HEK293 (cell line): Measurements from ENCODE around the gene CNOT4.

ENCODE experiments used
- CTCF ChIA-PET: fragments of 350-600 bp; formaldehyde crosslinking; extraction: SDS; loops from one replicate; lab custom pipeline; 2021; ENCODE audit warnings: antibody characterized with exemption; lab: Yijun Ruan, JAX
- POLR2A ChIA-PET: fragments of 300-600 bp; formaldehyde crosslinking; extraction: SDS; loops from one replicate; lab custom pipeline; 2020; ENCODE audit warnings: antibody characterized with exemption, inconsistent platforms; lab: Yijun Ruan, JAX
- H3K27ac ChIP-seq: fragments of 200-500 bp; sonication (Bioruptor generic); 2 replicates; pipeline ENCODE4 v1.5.1; 2014; ENCODE audit warnings: low read depth, low read length, control low read depth, inconsistent platforms; ENCODE audit errors: extremely low read depth
- H3K36me3 ChIP-seq, 2 experiments: fragments of 200-500 bp in 1 of 2; sonication (Bioruptor generic) in 1 of 2; 1 replicate in 1 of 2; 2 replicates in 1 of 2; pipeline ENCODE4 v1.5.1; 2014 to 2017; ENCODE audit warnings: inconsistent platforms in 2 of 2, low read length in 2 of 2; ENCODE audit not compliant: control insufficient read depth in 2 of 2, insufficient read depth in 1 of 2
- H3K4me1 ChIP-seq: fragments of 200-500 bp; sonication (Bioruptor generic); 2 replicates; pipeline ENCODE4 v1.5.1; 2014; ENCODE audit warnings: mild to moderate bottlenecking, low read length, inconsistent platforms; ENCODE audit not compliant: control insufficient read depth, insufficient read depth
- H3K4me3 ChIP-seq: 2 replicates; pipeline ENCODE4 v1.5.1; 2011; ENCODE audit warnings: low read depth, mild to moderate bottlenecking, control low read depth, low read length, moderate library complexity
- H3K9me3 ChIP-seq: fragments of 200-500 bp; sonication (Bioruptor generic); 2 replicates; pipeline ENCODE4 v1.5.1; 2014; ENCODE audit warnings: low read depth, low read length, inconsistent platforms; ENCODE audit not compliant: control insufficient read depth, insufficient read depth
- GLIS1 ChIP-seq: fragments of 450-650 bp; formaldehyde crosslinking; IDR thresholded peaks from 2 replicates; pipeline ENCODE4 v1.5.1; 2016; ENCODE audit warnings: missing biosample characterization, missing genetic modification characterization
- HOXA7 ChIP-seq: sonication (generic); formaldehyde crosslinking; IDR thresholded peaks from 2 replicates; pipeline ENCODE4 v1.8.1; 2022; ENCODE audit warnings: missing genetic modification reagents, borderline replicate concordance
- KLF7 ChIP-seq: fragments of 450-650 bp; formaldehyde crosslinking; IDR thresholded peaks from 2 replicates; pipeline ENCODE4 v1.5.1; 2016; ENCODE audit warnings: missing biosample characterization, missing genetic modification characterization, borderline replicate concordance
- RBAK ChIP-seq: fragments of 450-650 bp; formaldehyde crosslinking; IDR thresholded peaks from 2 replicates; pipeline ENCODE4 v1.5.1; 2016; ENCODE audit warnings: missing biosample characterization, missing genetic modification characterization
- SCRT2 ChIP-seq: fragments of 450-650 bp; formaldehyde crosslinking; IDR thresholded peaks from 2 replicates; pipeline ENCODE4 v1.5.1; 2016; ENCODE audit warnings: missing biosample characterization, missing genetic modification characterization
- TCF7L2 ChIP-seq: IDR thresholded peaks from 2 replicates; pipeline ENCODE4 v1.6.1; 2011; ENCODE audit warnings: low read depth, mild to moderate bottlenecking, inconsistent platforms, low read length, moderate library complexity, borderline replicate concordance
- TRIM28 ChIP-seq: IDR thresholded peaks from 2 replicates; pipeline ENCODE4 v1.6.1; 2011; ENCODE audit warnings: low read length, control low read depth, borderline replicate concordance
- WT1 ChIP-seq: fragments of 450-650 bp; formaldehyde crosslinking; IDR thresholded peaks from 2 replicates; pipeline ENCODE4 v1.5.1; 2016; ENCODE audit warnings: missing biosample characterization, missing genetic modification characterization
- ZFP37 ChIP-seq: fragments of 450-650 bp; formaldehyde crosslinking; IDR thresholded peaks from 2 replicates; pipeline ENCODE4 v1.5.1; 2016; ENCODE audit warnings: missing biosample characterization, missing genetic modification characterization
- ZNF146 ChIP-seq: fragments of 450-650 bp; formaldehyde crosslinking; IDR thresholded peaks from 2 replicates; pipeline ENCODE4 v1.5.1; 2016; ENCODE audit warnings: missing biosample characterization, missing genetic modification characterization
- ZNF157 ChIP-seq: fragments of 450-650 bp; formaldehyde crosslinking; IDR thresholded peaks from 2 replicates; pipeline ENCODE4 v1.5.1; 2016; ENCODE audit warnings: missing biosample characterization, missing genetic modification characterization
- ZNF16 ChIP-seq: fragments of 450-650 bp; formaldehyde crosslinking; IDR thresholded peaks from 2 replicates; pipeline ENCODE4 v1.5.1; 2016; ENCODE audit warnings: low read depth, missing biosample characterization, missing genetic modification characterization
- ZNF184 ChIP-seq: fragments of 450-650 bp; IDR thresholded peaks from 2 replicates; pipeline ENCODE4 v1.5.1; 2018; ENCODE audit warnings: missing biosample characterization, mild to moderate bottlenecking, missing genetic modification characterization
- ZNF2 ChIP-seq: fragments of 450-650 bp; formaldehyde crosslinking; IDR thresholded peaks from 2 replicates; pipeline ENCODE4 v1.5.1; 2016; ENCODE audit warnings: missing biosample characterization, missing genetic modification characterization
- ZNF266 ChIP-seq: fragments of 450-650 bp; formaldehyde crosslinking; IDR thresholded peaks from 2 replicates; pipeline ENCODE4 v1.5.1; 2016; ENCODE audit warnings: missing biosample characterization, missing genetic modification characterization, low read depth
- ZNF366 ChIP-seq: fragments of 450-650 bp; formaldehyde crosslinking; conservative IDR thresholded peaks from 2 replicates; pipeline ENCODE4 v1.5.1; 2016; ENCODE audit warnings: missing biosample characterization, missing genetic modification characterization
- ZNF416 ChIP-seq: fragments of 450-650 bp; formaldehyde crosslinking; IDR thresholded peaks from 2 replicates; pipeline ENCODE4 v1.5.1; 2016; ENCODE audit warnings: missing biosample characterization, missing genetic modification characterization
- ZNF426 ChIP-seq: fragments of 450-650 bp; formaldehyde crosslinking; IDR thresholded peaks from 2 replicates; pipeline ENCODE4 v1.5.1; 2017; ENCODE audit warnings: missing biosample characterization, missing genetic modification characterization, mild to moderate bottlenecking, inconsistent platforms, moderate library complexity
- ZNF558 ChIP-seq: fragments of 450-650 bp; formaldehyde crosslinking; IDR thresholded peaks from 2 replicates; pipeline ENCODE4 v1.5.1; 2016; ENCODE audit warnings: missing biosample characterization, missing genetic modification characterization
- ZNF560 ChIP-seq: fragments of 450-650 bp; formaldehyde crosslinking; IDR thresholded peaks from 2 replicates; pipeline ENCODE4 v1.5.1; 2017; ENCODE audit warnings: missing biosample characterization, missing genetic modification characterization, borderline replicate concordance
- ZNF585B ChIP-seq: fragments of 450-650 bp; formaldehyde crosslinking; IDR thresholded peaks from 2 replicates; pipeline ENCODE4 v1.5.1; 2016; ENCODE audit warnings: missing biosample characterization, missing genetic modification characterization
- ZNF623 ChIP-seq: fragments of 450-650 bp; formaldehyde crosslinking; IDR thresholded peaks from 2 replicates; pipeline ENCODE4 v1.5.1; 2016; ENCODE audit warnings: missing biosample characterization, missing genetic modification characterization
- ZNF658 ChIP-seq: fragments of 450-650 bp; formaldehyde crosslinking; IDR thresholded peaks from 2 replicates; pipeline ENCODE4; 2016; ENCODE audit warnings: missing biosample characterization, missing genetic modification characterization
- ZNF776 ChIP-seq: fragments of 450-650 bp; formaldehyde crosslinking; IDR thresholded peaks from 2 replicates; pipeline ENCODE4 v1.5.0; 2017; ENCODE audit warnings: missing biosample characterization, missing genetic modification characterization, borderline replicate concordance
- TF ChIP-seq, protein P1 (sequence below): fragments of 450-650 bp; formaldehyde crosslinking; IDR thresholded peaks from 2 replicates; pipeline ENCODE4 v1.5.1; 2016; ENCODE audit warnings: missing biosample characterization, missing genetic modification characterization

CNOT4 gene

DNA sequence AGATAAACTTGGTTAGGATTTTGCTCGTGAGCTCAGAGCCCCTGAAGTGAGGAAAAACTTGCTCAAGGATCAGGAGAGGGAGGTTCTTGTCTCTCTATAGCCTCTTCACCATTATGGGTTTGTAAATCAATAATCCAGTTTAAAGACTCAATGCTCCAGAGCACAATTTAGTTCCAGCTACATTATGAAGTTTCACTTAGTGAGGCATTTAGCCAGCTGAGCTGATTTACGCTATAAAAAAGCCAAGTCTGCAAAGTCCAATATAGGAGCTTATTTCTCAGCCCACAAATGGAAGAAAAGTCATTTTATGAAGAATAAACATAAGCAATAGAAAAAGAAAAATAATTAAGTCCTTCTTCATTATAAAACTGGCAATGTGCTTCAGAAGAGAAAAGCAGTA, 145.7 kb downstream of the CNOT4 start:
- TF ChIP-seq HOXA7 (no peak), KLF7 (tag by site-specific recombination) (no peak), ZNF184 (tag by site-specific recombination) (no peak), WT1 (tag by site-specific recombination) (no peak), ZFP37 (no peak), ZNF157 (tag by site-specific recombination) (no peak), ZNF585B (no peak), ZNF623 (tag by site-specific recombination) (no peak), TRIM28 (no peak), ZNF416 (tag by site-specific recombination) (no peak), ZNF560 (tag by site-specific recombination) (no peak), ZNF266 (tag by site-specific recombination) (no peak), GLIS1 (no peak), ZNF558 (tag by site-specific recombination) (no peak), ZNF146 (tag by site-specific recombination) (no peak), ZNF658 (tag by site-specific recombination) (no peak), ZNF366 (tag by site-specific recombination) (no peak), ZNF776 (tag by site-specific recombination) (no peak)
- no peak overlapping the region for H3K4me3 ChIP-seq
- CTCF ChIA-PET: interaction anchor here (0.6 kb wide), 2 partner anchors 641 to 850 kb away, joined by 3 to 5 read pairs; no protein-coding TSS in a partner anchor
- no peak overlapping the region for H3K27ac ChIP-seq
- H3K4me1 ChIP-seq: no peaks in the 10 kb centered on the region
- POLR2A ChIA-PET: no interaction called here
- H3K9me3 ChIP-seq: no peaks in the 10 kb centered on the region
- peaks cover 0 to 19% of the 10 kb centered on the region in 2 experiments; a peak in 1 of 3 replicates for H3K36me3 ChIP-seq

DNA sequence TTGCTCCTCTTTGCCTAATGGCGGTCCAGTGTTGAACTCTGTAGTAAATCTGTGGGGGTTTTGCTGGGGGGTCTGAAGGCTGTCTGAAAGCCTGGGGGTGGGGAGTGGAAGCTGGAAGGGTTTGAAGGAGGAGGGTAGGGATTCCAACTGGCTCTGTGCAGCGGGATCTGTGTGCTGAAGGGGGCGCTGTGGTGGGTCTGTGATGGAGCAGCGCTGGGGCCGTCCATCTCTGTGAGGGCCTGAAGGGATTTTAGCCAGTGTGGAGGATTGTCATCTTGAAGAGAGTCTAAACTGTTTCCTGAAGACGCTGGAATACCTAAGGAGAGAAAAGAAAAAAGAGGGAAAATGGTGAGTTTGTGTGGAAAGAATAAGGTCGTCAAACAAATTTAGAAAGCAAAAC, 147.0 kb downstream of the CNOT4 start:
- Histone ChIP-seq H3K27ac (no peak overlapping the region), H3K4me3 (no peak overlapping the region), H3K4me1 (no peaks in the 10 kb centered on the region), H3K36me3 (peaks cover 0 to 19% of the 10 kb centered on the region in 2 experiments; a peak in 1 of 3 replicates), H3K9me3 (no peaks in the 10 kb centered on the region)
- CTCF ChIA-PET: interaction anchor here (0.6 to 1.6 kb wide), 5 partner anchors 10 to 907 kb away, joined by 3 to 6 read pairs (median 4); no protein-coding TSS in a partner anchor
- POLR2A ChIA-PET: no interaction called here
- TF ChIP-seq RBAK (tag by site-specific recombination) (no peak), TRIM28 (no peak), ZNF16 (tag by site-specific recombination) (no peak), SCRT2 (tag by site-specific recombination) (no peak), ZNF2 (tag by site-specific recombination) (peak; percentile 96), TCF7L2 (no peak)
- TF ChIP-seq, all 188 proteins: peak for 1

DNA sequence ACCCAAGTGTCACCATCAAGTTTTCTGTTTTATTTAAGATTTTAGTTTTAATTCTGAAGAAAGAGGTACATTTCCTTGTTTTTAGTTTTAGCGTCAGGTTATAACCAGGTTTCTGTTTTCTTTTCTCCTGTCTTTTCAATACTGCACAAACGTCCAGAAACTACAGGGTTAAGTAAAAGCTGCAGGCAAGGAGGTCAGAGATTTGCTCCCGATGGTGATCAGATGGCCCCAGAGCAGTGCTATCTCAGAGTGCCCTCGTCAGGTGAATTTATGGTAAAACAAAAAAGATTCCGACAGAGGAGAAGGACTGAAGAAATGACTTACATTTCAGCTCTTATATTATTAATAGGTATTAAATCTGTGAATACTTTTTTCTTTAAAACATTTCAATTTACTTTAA, 148.1 kb downstream of the CNOT4 start:
- Histone ChIP-seq H3K9me3 (no peaks in the 10 kb centered on the region), H3K4me1 (no peaks in the 10 kb centered on the region), H3K36me3 (peaks cover 0 to 19% of the 10 kb centered on the region in 2 experiments; a peak in 1 of 3 replicates), H3K4me3 (no peak overlapping the region), H3K27ac (no peak overlapping the region)
- TF ChIP-seq, protein P1, sequence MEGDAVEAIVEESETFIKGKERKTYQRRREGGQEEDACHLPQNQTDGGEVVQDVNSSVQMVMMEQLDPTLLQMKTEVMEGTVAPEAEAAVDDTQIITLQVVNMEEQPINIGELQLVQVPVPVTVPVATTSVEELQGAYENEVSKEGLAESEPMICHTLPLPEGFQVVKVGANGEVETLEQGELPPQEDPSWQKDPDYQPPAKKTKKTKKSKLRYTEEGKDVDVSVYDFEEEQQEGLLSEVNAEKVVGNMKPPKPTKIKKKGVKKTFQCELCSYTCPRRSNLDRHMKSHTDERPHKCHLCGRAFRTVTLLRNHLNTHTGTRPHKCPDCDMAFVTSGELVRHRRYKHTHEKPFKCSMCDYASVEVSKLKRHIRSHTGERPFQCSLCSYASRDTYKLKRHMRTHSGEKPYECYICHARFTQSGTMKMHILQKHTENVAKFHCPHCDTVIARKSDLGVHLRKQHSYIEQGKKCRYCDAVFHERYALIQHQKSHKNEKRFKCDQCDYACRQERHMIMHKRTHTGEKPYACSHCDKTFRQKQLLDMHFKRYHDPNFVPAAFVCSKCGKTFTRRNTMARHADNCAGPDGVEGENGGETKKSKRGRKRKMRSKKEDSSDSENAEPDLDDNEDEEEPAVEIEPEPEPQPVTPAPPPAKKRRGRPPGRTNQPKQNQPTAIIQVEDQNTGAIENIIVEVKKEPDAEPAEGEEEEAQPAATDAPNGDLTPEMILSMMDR (tag by site-specific recombination): no peak
- TF ChIP-seq HOXA7 (no peak), ZNF426 (no peak)
- ChIA-PET POLR2A (no interaction called here), CTCF (interaction anchor here (0.5 to 1.6 kb wide), 5 partner anchors 10 to 572 kb away, joined by 3 to 6 read pairs (median 3); no protein-coding TSS in a partner anchor)
